GM19467 (cell line): ENCODE results near the gene GABARAP.
"Not testable (repeated sequence)": the region's sequence is repeated elsewhere in the genome, so short reads cannot be mapped to it uniquely, and the experiment has no call there.

Source experiments
- ATAC-seq: cut with Tn5 transposase; IDR thresholded peaks from one replicate; pipeline ENCODE4 v1.9.1; 2021; ENCODE audit warnings: mild to moderate bottlenecking, moderate library complexity; ENCODE audit not compliant: unreplicated experiment

Gene GABARAP

DNA sequence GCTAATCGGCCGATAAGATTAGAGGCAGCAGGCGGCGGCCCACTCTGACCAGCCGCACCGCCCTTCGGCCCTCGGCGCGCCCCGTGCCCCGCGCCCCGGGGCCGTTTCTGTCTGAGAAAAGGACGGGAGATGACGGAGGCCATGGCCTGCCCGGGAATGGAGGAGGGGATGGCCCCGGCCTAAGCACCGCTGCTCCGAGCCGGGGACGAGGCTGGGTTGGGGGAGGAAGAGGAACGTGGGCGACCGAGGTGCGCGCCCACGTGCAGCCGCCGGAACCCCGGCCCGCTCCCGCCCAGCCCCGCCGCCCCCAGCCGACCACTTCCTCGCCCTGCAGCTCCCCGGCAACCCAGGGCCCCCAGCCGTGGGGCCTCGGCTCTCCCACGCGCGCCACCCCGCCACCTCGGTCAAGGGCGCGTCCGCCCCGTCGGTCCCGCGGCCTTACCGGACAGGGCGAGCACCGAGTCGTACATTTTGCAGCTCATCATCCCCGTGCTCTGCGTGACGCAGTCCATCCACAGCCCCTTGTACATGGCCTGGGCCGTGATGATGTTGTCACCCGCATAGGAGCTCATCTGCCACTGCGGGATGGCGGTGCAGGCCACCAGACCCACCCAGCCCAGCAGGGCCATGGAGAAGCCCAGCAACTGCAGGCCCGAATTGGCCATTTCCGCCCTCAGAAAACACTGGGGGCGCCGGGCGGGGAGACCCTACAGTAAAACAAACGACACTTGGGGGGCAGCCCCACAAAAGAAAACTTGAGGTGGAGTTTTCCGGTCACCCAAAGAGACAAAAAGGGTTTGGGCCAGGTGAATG is 19.3 kb upstream of the GABARAP start:
- no peak for ATAC-seq

DNA sequence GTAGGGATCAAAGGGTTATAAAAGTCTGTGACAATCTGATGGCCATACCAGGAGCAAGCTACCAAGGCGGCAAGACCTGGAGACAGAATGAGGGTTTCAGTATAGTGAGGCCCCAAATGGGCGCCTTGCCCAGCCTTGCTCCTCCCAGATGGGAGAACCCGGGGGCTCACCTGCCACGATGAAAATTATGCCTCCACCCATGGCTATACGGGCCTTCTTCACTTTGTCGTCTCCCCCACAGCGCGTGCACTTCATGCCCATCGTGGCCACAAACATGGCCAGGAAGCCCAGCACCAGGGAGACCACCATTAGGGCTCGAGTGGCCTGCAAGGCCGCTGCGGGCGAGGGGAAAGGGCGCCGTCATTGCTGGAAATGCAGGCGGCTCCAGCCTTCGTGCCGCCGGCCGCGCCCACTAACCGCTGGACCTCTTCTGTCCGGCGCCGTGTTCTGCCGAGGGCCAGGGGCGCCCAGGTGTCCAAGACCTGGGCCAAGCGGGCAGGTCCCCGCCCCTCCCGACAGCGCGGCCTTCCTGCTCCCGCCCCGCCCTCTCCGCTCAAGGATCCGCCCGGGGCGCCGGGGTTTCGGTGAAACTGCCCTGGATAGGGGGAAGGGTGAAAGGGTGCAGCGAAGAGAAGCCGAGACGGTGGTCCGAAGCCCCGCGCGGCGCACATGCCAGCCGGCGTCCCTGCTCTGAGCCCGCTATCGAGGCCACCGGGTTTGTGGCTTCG is 18.6 kb upstream of the GABARAP start:
- ATAC-seq = no peak

DNA sequence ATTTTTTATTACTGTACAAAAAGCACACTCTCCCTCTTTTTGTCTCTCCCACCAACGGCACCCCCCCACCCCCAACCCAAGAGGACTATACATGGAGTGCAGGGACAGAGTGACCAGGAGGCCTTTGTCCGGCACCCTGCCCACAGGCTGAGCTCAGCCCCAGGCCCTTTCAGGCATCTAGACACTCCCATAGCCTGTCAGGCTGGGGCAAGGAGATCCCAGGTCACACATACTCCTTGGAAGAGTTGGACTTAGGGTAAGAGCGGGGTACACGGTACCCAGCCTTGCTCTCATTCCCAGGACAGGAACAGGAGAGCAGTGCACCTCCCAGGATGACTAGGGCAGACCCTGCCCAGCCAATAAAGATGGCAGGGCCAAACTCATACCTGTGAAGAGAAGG is 17.9 kb upstream of the GABARAP start:
- no peak for ATAC-seq

DNA sequence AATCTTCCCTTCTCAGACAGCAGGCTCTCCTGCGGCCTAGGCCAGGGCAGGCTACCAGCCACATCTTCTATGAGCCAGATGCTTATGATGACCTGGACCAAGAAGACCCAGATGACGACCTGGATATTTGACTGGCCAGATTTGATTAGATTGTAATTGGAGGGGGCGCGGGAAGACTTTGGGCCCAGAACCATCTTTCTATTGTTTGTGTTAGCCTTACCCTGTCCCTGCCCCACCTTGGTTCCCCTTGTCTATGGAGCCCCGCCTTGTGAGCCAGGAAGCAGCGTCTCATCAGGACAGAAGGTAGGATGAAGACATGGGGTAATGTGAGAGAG is 17.3 kb upstream of the GABARAP start:
- ATAC-seq = no peak

DNA sequence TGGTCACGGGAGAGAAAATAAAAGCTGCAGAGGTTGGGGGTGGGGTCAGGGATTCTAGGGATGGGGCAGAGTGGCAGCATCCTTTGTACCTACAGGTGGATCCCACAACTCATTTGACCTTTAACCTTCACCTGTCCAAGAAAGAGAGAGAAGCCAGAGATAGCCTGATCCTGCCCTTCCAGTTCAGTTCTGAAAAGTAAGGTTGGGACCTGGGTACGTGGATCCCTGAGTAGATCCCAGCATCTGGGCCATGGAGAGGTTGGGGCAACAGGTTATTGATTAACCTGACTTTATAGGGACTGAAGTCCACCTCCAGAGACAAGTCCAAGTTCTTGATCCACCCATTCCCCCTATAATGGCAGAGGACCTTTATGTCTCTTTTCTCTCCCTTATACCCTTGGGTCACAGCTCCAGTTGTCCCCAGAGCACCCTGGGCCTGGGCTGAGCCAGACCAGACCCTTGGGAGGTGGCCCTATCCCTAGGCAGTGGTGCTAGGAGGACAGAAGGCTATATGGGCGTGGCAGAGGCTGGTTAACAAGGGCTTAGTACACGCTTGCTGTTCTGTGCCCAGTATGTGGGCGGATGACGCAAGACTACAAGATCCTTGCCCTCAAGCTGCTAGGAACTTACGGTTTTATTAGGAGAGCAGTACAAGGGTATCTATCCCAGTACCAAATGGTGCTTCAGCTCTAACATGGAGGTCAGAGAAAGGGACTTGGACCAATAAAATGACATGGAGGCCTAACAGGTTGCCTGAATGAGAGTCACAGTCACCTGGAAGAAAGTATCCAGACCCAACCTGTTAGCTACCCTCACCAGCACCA is 16.7 kb upstream of the GABARAP start:
- ATAC-seq = no peak

DNA sequence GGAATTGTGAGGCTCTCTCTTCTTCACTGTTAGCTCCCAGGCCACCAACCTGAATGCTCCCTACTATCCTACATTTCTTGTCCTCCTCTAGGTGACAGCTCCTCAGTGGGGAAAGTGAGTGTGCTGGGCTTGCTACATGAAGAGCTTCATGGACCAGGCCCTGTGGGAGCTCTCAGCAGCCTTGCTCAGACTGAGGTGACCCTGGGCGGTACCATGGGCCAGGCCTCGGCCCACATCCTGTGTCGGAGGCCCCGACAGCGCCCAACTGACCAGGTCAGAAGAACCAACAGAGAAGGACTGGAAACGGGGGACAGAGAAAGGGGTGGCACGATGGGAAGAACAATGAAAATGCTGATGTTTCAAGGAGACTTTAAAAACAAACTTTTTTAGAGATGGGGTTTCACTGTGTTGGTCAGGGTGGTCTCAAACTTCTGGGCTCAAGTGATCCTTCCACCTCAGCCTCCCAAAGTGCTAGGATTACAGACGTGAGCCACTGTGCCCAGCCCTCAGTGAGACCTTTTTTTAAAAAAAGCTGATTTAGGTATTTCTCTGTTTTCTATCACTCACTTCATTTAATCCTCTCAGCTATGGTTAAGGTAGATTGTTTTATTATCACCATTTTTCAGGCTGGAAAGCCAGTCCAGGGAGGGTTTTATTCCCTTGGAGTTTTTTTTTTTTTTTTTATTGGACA is 14.7 kb upstream of the GABARAP start:
- ATAC-seq = no peak

DNA sequence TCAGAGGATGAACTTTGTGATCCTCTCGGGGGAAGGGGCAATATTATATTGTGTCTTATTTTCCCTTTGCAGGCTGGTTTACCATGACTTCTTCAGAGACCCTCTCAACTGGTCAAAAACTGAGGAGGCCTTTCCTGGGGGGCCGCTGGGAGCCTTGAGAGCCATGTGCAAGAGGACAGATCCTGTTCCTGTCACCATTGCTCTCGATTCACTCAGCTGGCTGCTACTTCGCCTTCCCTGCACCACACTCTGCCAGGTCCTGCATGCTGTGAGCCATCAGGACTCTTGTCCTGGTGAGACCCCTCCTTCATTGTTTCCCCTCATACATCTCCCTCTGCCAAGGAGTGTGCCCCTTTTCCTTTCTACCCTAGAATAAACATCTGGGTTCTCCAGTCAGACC is 12.3 kb upstream of the GABARAP start:
- ATAC-seq = no peak

DNA sequence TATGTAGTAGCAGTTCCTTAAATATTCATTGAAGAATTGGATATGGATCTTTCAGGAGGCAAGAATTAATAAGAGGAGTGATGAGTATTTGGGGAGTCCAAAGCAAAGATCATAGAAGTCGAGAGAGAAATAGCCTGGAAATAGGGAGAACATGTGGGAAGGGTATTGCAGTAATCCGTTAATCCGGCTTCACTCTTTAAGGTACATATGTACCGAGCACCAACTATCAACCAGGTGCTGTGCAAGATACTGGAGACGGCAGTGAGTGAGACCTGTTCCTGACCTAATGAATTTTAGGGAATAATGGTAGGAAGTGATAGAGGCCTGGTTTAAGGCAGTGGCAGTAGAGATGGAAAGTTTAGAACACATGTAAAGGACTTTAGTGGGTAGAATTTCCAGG is 10.8 kb upstream of the GABARAP start:
- ATAC-seq = no peak

DNA sequence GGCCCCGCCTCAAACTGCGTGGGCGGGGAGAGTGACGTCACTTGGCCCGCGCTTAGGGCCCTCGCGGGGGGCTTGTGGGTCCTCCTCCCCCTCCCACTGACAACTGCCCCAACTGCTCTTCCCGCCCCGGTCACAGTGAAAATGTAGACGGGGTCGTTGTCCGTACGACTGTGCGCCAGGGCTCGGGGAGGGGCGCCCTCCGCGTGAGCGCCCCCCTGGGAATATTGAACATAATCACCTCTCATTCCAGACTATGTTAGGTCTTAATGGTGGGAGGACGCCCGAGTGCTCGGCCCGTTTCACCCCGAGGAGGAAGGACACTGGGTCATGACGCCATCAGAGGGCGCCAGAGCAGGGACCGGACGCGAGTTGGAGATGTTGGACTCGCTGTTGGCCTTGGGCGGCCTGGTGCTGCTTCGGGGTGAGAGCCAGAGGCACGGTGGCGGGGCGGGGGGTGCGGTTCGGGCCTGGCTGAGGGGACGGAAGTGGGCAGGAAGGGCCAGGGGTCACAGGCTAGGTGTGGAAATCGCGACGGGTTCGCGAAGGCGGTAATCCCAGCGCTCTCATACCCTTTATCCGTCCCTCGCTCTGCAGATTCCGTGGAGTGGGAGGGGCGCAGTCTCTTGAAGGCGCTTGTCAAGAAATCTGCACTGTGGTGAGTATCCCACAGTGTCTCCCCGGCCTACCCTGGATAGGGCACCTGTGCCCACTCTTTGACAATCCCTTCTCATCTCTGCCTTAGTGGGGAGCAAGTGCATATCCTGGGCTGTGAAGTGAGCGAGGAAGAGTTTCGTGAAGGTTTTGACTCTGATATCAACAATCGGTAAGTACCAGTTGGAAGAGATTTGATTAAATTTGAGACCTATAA is 10.2 kb upstream of the GABARAP start, which contains the start of gene ELP5:
TSS of gene ELP5 (plus strand) at position 40 of the 868 bp plus-strand sequence. CDS start at position 376, 336 bp downstream.
- ATAC-seq = peak; percentile 31

DNA sequence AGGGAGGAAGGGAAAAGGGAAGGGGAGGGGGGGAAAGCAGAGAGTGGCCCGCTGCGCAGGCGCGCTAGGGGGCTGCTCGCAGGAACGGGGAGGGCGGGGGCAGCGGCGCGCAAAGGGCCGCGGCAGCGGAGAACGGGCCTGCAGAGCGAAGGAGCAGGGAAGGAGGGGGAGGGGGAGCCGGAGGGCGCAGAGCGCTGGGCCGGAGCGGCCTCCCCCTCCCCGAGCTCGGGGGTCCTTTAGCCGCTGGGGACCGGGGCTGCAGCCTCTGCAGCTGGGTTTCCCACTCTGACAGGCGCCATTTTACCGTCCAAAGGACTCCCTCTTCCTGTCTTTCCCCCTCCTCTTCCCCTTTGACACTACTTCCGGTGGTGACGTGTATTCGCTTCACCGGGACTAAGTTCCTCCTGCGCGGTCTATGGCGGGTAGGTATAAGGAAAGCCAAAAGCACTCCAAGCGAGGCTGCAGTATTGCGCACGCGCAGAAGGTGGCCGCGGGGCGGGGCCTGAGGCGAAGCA is 9.5 kb upstream of the GABARAP start, which contains the start of gene CTDNEP1:
TSS of gene CTDNEP1 (minus strand) at position 74 of the 515 bp plus-strand sequence. CDS start 438 bp downstream, outside the sequence.
- peak; percentile 81 for ATAC-seq

DNA sequence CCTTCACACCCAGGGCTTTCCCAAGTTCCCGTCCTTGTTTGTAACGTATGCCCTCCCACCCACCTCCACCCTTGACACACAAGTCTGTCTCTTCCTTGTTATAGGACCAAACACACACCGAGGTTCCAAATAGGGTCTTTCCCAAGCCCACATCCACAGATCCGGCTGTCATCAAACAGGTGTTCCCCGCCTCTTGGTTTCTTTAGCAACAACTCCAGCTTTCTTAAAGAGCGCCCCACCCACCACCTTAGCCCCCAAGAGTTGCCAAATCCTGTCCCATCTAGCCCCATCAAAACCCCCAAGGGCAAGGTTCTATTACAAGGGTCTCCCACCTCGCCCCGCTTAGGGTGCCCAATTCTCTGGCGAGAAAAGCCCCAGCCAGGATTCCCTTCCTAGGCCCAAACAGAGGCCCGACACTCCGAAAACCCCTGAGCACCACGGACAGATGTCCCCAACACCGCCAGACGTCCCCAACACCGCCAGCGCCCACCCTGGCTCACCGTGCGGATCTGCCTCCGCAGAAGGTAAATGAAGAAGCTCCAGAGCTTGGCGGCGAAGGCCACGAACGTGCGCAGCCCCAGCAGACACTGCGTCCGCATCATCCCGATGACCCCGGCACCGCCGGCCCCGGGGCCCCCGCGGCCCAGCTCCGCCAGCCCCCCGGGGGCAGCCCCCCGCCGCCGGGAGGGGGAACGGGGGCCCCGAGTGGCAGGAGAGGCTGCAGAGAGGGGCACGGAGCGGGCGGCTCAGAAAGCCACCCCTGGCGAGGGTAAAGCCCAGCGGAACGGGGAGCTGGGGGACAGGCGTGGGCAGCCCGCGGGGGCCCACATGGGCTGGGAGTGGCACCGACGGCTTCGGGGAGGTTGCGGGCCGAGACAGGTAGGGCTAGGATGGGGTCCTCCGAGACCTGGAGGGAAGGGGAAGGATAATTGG is 8.7 kb upstream of the GABARAP start:
- ATAC-seq = no peak

DNA sequence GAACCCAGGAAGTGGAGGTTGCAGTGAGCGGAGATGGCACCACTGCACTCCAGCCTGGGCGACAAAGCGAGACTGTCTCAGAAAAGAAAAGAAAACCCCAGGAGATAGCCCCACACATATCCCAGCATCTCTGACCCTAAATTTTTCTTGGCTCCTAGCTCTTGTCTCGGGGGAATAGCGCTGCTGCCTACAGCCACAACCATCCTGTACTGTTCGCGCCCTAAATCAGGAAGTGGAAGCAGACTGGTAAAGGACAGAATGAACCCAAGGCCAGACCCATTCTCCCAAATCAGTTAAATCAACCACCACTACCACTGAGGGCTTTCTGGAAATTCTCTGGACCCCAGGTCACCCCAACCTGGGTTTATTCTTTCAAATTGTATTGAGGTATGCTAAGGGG is 7.6 kb upstream of the GABARAP start:
- ATAC-seq = no peak

DNA sequence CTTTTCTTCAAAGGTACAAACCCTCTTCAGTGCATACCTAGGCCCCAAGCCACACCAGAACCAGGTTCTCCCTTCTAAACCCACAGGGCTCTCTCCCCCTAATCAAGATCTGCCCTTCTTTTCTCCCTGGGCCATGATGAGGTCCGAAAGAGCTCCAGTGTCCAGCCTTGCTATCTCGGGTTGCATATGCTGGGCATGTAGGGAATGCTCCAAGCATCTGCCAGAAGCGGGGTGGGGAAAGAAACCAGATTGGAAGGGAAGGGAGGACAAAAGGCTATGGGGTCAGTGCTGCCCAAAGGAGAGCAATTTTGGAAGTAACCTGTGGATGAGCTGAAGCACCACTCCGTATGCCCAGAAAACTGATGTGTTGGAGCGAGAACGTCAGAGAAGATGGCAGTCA is 7.0 kb upstream of the GABARAP start:
- no peak for ATAC-seq

DNA sequence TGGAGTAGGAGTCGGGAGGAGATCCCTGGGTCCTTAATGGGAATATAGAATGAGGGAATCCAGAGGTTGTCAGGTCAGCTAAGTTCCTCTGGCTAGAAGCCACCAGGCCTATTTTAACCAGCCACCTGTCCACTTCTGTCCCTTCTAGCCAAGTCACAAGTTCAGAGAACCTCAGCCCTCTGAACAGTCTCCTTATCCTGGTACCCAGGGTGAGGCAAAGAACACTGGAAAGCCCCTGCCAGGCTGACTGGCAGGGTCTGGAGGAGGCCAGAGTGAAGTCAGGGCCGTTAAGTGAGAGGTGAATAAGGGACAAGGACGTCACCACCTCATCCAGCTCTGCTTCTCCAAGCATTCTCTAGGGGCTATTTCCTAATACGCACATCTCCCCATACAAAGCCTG is 6.5 kb upstream of the GABARAP start:
- ATAC-seq = no peak

DNA sequence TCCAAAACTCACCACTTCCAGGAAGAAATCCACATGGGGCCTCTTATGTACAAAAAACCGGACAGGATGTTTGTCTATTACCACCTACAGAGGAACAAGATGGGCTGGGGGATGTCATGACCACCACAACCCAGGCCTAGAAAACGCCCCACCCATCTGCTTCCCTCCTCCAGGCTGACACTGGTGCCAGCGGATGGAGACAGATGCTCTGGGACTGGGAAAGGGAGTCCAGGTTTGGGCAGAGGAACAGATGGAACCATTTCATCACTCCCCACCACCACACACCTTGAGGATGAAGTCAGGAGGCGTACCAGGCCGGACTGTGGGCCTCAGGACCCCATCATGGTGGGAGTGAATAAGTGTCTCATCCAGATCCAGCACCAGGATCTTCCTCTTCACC is 4.5 kb upstream of the GABARAP start:
- no peak for ATAC-seq

DNA sequence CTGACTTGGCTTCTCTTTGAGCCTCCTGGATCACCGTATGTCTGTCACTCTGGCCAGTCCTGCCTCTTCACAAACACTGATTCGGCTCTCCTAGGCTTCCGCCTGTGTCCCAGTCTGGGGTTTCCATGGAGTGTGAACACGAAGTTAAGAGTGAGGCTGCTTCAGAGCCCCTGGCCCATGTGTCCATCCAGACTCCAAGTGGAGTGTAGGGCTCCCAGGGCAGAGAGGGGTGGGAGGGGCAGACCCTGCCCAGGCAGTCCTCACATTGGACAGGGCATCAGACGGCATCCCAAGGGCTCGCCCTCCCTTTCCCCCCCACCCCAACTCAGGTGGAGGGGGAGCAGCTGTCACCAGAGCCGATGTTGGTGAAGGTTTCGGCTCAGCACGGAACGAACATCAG is 1.6 kb upstream of the GABARAP start:
- not testable (repeated sequence) for ATAC-seq

DNA sequence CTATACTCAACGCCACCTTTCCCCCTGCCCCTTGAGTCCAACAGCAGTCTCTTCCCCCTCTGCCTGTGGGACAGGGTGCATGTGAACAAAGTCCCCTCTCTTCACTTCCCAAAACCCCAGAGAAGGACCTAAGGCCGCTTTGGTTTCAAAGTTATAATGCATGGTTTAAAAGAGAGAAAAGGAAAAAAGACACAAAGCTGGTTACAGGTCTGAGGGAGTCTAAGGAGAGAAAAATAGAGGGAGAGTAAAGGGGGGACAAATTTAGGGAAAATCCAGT is 1.1 kb upstream of the GABARAP start:
- no peak for ATAC-seq

DNA sequence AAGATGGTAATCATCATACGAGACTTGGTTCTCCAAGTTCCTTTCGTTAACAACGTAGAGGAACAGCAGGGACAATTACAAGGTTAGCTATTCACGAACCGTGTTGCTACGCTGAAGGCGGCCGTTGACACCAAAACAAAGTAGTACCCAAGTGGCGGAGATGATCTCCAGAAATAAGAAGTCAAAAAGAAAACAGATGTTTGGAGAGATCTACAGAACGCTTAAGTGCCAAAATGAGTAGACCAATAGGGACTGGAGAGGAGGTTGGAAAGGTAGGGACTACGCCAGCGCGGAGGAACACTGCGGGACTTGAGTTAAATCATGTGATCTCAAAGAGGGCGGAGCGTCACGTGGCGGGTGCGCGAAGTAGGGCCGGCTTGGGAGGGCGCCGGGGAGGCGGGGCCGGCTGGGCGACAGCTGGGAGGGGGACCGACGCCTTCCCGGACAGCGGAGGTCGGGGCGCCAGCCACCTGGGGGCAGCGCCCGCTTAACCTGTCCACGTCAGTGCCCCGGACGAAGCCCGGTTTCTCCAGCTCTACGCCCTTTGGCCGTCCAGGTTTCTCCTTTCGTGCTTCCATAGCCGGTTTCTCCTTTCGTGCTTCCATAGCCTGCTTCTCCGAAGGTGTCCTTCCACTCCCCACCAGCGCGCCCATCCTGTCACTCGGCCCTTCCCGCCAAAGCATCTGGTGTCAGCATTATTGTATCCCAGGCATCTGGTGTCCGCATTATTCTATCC is 636 bp upstream of the GABARAP start:
- ATAC-seq = peak; percentile 35
